Ovary (tissue), 9 donors: ENCODE results near the gene CHCHD2. TPM values are rescaled to one million over a fixed set of nuclear protein-coding genes. Genes with fewer than 3 reads are reported as not detected.

Experiments used
- DNase-seq, 5 donors: peaks; one replicate each; pipeline ENCODE4 v3.0.0-alpha.2; 2019 to 2020
- H3K27ac ChIP-seq, 2 donors: fragments of 200-600 bp; one replicate each; pipeline versions ENCODE4 v1.5.1 to v1.8.0; 2019 to 2022
- H3K27me3 ChIP-seq: fragments of 200-600 bp; one replicate; pipeline ENCODE4 v1.8.0; 2022
- H3K36me3 ChIP-seq: fragments of 200-600 bp; sonication (generic); one replicate; pipeline ENCODE4 v1.5.1; 2019
- H3K4me1 ChIP-seq: one replicate; pipeline ENCODE4 v1.8.1; 2013; ENCODE audit warnings: mild to moderate bottlenecking, moderate library complexity; ENCODE audit not compliant: insufficient read depth
- H3K4me3 ChIP-seq: fragments of 200-600 bp; sonication (generic); one replicate; pipeline ENCODE4 v1.5.1; 2017
- H3K9me3 ChIP-seq, 2 donors: fragments of 200-600 bp in 1 of 2; sonication (generic) in 1 of 2; one replicate each; pipeline versions ENCODE4 v1.5.1 to v1.8.1; 2013 to 2019; ENCODE audit warnings: mild to moderate bottlenecking in 1 of 2, moderate library complexity in 1 of 2
- CTCF ChIP-seq, 3 donors: fragments of 450-650 bp in 2 of 3; fragments of 200-600 bp in 1 of 3; IDR thresholded peaks; one replicate each; pipeline versions ENCODE4 v1.5.1 to v1.8.0; 2016 to 2022; ENCODE audit warnings: antibody characterized with exemption in 3 of 3, mild to moderate bottlenecking in 1 of 3
- EP300 ChIP-seq: sonication (generic); formaldehyde crosslinking; IDR thresholded peaks from one replicate; pipeline ENCODE4 v1.6.1; 2017; ENCODE audit warnings: antibody characterized with exemption
- POLR2A ChIP-seq: fragments of 450-650 bp; IDR thresholded peaks from one replicate; pipeline ENCODE4 v1.6.1; 2017; ENCODE audit warnings: antibody characterized with exemption, mild to moderate bottlenecking, moderate library complexity
- WGBS, 3 donors: extraction: QIAGEN DNeasy Blood & Tissue Kit in 1 of 3; methylation state at CpG; one replicate each; pipeline versions ENCODE4 v1.1.5 to v1.1.7; 2013 to 2017; 5-methylcytosine and 5-hydroxymethylcytosine counted together
- intact Hi-C, 4 donors: fragments of 100-400 bp; cut with DNase I; formaldehyde crosslinking; loops; one replicate each; pipeline versions ENCODE4 v1.11.0 to v1.15.1; 2022 to 2023
- polyA plus RNA-seq, 2 donors: library from polyadenylated mRNA; stranded (reverse); fragments of 200-250 nt in 1 of 2; fragments of 350-450 nt in 1 of 2; fragmentation: Illumina TruSeq in 1 of 2; extraction: RNeasy Lipid Tissue Mini Kit (QIAGEN cat#74804) in 1 of 2; gene quantifications; one replicate each; pipeline ENCODE4 v1.2.3, GENCODE V29; 2013 to 2014
- total RNA-seq, 7 donors: library from RNA; depleted of rRNA in 2 of 7; stranded (reverse); fragments of >200 nt in 2 of 7; fragmentation: NEBNext Ultra II Directional in 3 of 7; extraction: Animal tissue kit (Norgen Biotek cat#: 25700) in 3 of 7; gene quantifications; one replicate each; pipeline versions ENCODE4 v1.1.0 to v1.2.4, GENCODE V29; 2016 to 2023
- donor health status: DM: no; HTN: no; CAD: no; lungs with moderate emphysema.
- donor health status: DM: no; HTN: no; CAD: no.
- donor health status: Bipolar disorder and iron deficiency.
- donor health status: DM: yes; HTN: yes; CAD: no.
- donor health status: DM: no; HTN: no; CAD: no.
- donor health status: DM: yes; HTN: yes; CAD: no.

CHCHD2 gene
- total and polyA plus RNA-seq, 9 donors: 241 to 409 (median 290) TPM

- no peaks in the 10 kb centered on the region for H3K9me3 ChIP-seq
- peaks cover 3% of the 10 kb centered on the region for H3K4me1 ChIP-seq
- H3K27me3 ChIP-seq: no peaks in the 10 kb centered on the region
- peak within 1 kb of the TSS; percentile 85 to 86 for H3K27ac ChIP-seq
- H3K36me3 ChIP-seq: no peaks in the 10 kb centered on the region
- peak; percentile 91 to 94 (median 92) for DNase-seq
- peak within 1 kb of the TSS; percentile 87 for H3K4me3 ChIP-seq
- intact Hi-C loops: no loop called here
- 0 to 1% (median 0%) methylated on average over 48 to 49 of the region's 49 CpGs for WGBS, 3 donors
- peak in 2 of 3 donors; percentile 37 to 40 for TF ChIP-seq CTCF (IDR thresholded peaks at IDR 0.05)
- peak; percentile 93 for TF ChIP-seq POLR2A
- TF ChIP-seq EP300: no peak
Measured at GRCh38 chr7:56063882-56064625, 42.2 kb downstream of the CHCHD2 start, which contains the start of gene SUMF2. TSS of gene SUMF2 (plus strand) at chr7:56064286. CDS start at chr7:56064312, 26 bp downstream.

GRCh38 chr7:56063500-56063881 lies 42.8 kb downstream of the CHCHD2 start:
- no peaks in the 10 kb centered on the region for H3K27me3 ChIP-seq
- intact Hi-C loops: no loop called here
- H3K27ac ChIP-seq: peak overlapping the region in 1 of 2 donors; percentile 85
- no peaks in the 10 kb centered on the region for H3K36me3 ChIP-seq
- TF ChIP-seq CTCF (IDR thresholded peaks at IDR 0.05) (no peak), POLR2A (no peak), EP300 (no peak)
- no peaks in the 10 kb centered on the region for H3K9me3 ChIP-seq
- peaks cover 3% of the 10 kb centered on the region for H3K4me1 ChIP-seq
- peak overlapping the region; percentile 87 for H3K4me3 ChIP-seq
- WGBS, 3 donors: 44 to 60% (median 51%) methylated on average over 7 of the region's 7 CpGs
- no peak for DNase-seq

- Histone ChIP-seq H3K4me1 (peaks cover 3% of the 10 kb centered on the region), H3K36me3 (no peaks in the 10 kb centered on the region), H3K4me3 (no peak overlapping the region), H3K9me3 (no peaks in the 10 kb centered on the region), H3K27me3 (no peaks in the 10 kb centered on the region), H3K27ac (peak overlapping the region in 1 of 2 donors; percentile 85)
- TF ChIP-seq POLR2A (no peak), CTCF (IDR thresholded peaks at IDR 0.05) (no peak)
- 20 to 35% (median 21%) methylated on average over 2 of the region's 2 CpGs for WGBS, 3 donors
- DNase-seq: no peak
- intact Hi-C loops: no loop called here
Measured at GRCh38 chr7:56062382-56062781, 43.9 kb downstream of the CHCHD2 start.

- TF ChIP-seq POLR2A (no peak), CTCF (IDR thresholded peaks at IDR 0.05) (no peak), EP300 (no peak)
- peaks cover 12% of the 10 kb centered on the region for H3K4me1 ChIP-seq
- no peaks in the 10 kb centered on the region for H3K27me3 ChIP-seq
- H3K4me3 ChIP-seq: no peak overlapping the region
- DNase-seq: no peak
- WGBS, 3 donors: 70 to 84% (median 76%) methylated on average over 2 of the region's 2 CpGs
- no peak overlapping the region for H3K27ac ChIP-seq
- no peaks in the 10 kb centered on the region for H3K9me3 ChIP-seq
- no peaks in the 10 kb centered on the region for H3K36me3 ChIP-seq
- intact Hi-C loops: no loop called here
Measured at GRCh38 chr7:56053993-56054392, 52.3 kb downstream of the CHCHD2 start.
